ENCODE data around the gene SLC35G2.
"Not testable (repeated sequence)": the region's sequence is repeated elsewhere in the genome, so short reads cannot be mapped to it uniquely, and the experiment has no call there.

The SLC35G2 gene

DNA sequence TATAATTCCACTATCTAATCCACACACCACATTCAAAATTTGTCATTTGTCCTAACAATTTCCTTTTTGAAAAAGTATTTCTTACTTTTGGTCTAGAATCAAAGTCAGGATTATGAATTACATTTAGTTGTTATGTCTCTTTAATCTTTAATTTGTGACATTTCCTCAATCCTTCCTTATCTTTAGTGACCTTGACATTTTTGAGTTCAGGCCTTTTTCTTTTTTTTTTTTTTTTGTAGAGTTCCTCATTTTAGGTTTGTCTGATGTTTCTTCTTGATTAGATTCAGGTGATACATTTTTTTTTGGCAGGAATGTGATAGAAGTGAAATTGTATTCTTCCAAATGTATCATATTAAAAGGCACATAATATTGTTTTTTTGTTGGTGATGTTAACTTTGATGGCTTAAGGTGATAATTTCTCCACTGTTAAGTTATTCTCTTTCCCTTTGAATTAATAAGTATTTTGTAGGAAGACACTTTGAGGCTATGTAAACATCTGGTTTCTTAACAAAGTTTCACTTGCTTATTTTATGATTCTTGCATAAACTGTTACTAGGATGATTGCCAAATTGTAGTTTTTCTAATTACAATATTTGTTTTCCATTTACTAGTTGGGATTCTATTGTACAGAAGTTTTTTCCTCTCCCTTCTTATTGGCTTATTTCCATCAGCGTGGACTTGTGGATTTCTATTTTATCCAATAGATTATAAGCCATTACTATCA, 16.3 kb downstream of the SLC35G2 start:
- no peak for DNase-seq (ENCODE audit: low read depth in 2 of 2)

GRCh38 chr3:136835813-136836510, 17.0 kb downstream of the SLC35G2 start:
- no peak for DNase-seq (ENCODE audit: low read depth in 2 of 2)

DNA sequence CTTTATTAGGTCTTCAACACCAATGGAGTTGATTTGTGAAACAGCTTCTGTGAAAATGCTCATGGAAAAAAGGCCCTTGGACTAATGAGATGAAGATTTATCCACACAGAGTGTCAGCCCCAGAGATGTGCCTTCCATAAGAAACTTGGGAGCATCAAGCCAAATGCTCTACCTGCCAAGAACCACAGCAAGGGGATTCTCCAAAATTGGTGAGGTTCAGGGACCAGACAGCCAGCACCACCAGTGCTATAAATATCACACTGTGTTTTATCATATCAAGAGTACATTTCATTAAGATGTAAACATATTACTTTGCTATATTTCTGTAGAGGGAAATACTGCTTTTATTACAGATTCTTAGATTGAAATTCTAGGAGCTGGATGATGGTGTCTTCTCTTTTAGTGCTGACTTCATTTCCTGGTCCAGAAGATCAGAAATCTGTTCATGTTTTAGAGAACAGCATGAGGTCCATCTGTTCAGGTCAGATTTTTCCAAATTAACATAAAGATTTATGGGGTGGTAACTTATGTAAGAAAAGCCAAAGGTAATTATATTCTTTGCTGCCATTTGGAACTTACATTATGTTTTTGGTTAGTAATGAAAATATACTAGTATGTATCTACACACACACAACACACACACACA, 17.7 kb downstream of the SLC35G2 start:
- DNase-seq (ENCODE audit: low read depth in 2 of 2), result no peak

DNA sequence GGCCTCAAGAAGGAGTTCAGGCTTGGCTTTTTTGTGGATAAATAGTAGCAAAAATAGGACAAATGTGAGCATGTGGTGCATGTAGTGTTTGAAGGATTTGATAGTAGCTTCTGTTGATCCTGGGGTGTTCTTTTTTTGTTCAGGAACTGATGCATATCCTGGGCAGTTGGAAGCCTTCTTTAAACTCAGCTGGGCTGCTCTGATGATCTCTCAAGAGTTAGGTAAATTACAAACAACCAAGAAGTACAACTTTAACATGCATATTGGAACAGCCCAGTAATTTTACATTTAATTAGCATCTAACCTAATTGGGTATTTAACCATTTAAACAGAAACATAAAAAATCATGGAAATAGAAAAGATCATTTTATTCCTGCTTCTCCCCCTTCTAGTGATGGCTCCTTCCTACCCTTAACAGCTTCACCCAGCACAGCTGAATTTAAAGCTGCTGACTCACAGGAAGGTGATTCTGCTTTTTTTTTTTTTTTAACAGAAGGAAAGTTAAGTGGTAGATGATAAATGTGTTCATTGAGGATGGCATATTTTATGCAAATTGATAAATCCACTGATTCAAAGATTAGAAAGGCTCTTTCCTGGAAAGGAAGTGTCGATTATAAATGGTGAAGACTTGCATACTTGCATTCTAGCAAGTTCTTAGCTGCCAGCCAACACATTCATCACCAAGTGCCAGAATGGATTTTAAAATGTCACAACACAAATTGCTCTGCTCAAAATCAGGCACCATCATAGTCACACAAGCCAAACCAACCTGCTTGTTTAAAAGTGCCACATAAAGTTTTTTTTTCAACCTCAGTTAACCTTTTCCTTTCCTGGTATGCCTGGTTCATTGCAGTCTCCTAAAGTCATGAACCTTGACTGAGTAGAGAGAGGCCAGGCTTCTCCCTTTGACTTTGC, 20.0 kb downstream of the SLC35G2 start:
- DNase-seq (ENCODE audit: low read depth in 2 of 2), result no peak

GRCh38 chr3:136839556-136839931, 20.6 kb downstream of the SLC35G2 start:
- no peak for DNase-seq (ENCODE audit: low read depth in 2 of 2)

DNA sequence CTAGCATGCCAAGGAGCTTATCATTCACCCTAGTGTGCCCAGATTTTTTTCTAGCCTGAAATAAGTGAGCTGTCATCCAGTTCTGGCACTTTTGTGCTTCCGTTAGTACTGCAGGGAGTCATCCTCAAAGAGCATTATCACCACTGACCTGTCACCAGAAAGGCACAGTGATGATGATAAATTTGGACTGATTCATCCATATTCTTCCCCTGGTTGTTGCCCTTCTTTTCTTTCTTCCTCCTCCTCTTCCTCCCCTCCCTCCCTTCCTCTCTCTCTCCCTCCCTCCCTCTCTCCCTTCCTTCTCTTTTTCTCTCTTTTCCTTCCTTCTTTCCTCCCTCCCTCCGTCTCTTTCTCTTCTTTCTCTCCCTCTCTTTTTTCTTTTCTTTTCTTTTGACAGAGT, 21.3 kb downstream of the SLC35G2 start:
- no peak for DNase-seq (ENCODE audit: low read depth in 2 of 2)

GRCh38 chr3:136842294-136842693, 23.4 kb downstream of the SLC35G2 start:
- DNase-seq (ENCODE audit: low read depth in 2 of 2), result no peak

GRCh38 chr3:136844724-136845123, 25.8 kb downstream of the SLC35G2 start:
- DNase-seq (ENCODE audit: low read depth in 2 of 2), result no peak

GRCh38 chr3:136852180-136852579, 33.3 kb downstream of the SLC35G2 start:
- no peak for DNase-seq (ENCODE audit: low read depth in 2 of 2)

- no peak for DNase-seq (ENCODE audit: low read depth in 2 of 2)
Measured at GRCh38 chr3:136856665-136857064, 37.7 kb downstream of the SLC35G2 start.

GRCh38 chr3:136858381-136858780, 39.5 kb downstream of the SLC35G2 start:
- no peak for DNase-seq (ENCODE audit: low read depth in 2 of 2)

DNA sequence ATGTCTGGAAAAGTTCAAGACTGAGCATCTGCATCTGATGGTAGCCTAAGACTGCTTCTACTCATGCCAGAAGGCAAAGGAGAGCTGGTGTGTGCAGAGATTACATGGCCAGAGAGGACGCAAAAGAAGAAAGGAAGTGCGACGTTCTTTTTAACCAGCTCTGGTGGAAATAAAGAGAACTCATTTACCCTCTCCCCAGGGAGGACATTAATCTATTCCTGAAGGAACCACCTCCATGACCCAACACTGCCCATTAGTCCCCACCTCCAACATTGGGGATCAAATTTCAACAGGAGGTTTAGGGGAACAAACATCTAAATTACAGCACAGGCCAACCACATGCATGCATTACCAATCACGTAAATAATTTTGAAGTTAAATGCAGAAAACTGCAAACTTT, 41.6 kb downstream of the SLC35G2 start:
- DNase-seq (ENCODE audit: low read depth in 2 of 2), result no peak

GRCh38 chr3:136861890-136862616, 43.1 kb downstream of the SLC35G2 start, which contains the start of gene NCK1:
Gene NCK1, plus strand, starts transcription at chr3:136862208. Its CDS starts 65,794 bp downstream, at chr3:136928002.
- DNase-seq (ENCODE audit: low read depth in 2 of 2), result peak; percentile 95

DNA sequence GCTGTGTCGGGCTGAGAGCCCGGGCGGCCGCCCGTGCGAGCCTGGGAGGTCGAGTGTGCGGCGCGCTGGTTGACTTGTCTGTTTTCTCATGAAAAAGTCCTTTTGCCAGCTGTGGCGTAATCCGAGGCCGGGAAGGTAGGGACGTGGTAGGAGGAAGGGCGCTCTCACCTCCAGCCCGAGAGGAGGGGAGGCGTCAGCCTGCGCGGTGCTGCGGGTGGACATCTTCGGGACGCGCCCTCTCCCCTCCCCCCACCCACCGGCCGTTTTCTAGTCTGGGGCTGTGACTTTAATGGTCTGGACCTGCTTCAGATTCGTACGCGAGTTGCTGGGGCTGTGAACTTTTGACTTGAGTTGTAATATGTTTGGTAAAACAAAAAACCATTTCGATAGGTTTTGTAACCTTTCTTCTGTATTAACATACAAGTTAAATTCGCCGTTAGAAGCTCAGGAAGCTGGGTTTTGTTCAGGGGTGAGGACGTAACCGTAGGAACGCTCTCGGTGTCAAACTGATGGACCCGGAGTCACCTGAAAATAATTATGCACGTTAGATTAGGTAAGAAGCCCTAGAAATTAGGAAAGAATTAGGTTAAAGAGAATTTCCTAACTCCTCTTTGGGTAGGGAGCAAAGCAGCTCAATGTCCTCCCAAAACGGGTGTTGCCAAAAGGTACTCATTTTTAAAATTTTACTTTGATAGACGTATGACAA, 43.8 kb downstream of the SLC35G2 start:
- DNase-seq (ENCODE audit: low read depth in 2 of 2), result peak in 1 of 2 donors; percentile 19

DNA sequence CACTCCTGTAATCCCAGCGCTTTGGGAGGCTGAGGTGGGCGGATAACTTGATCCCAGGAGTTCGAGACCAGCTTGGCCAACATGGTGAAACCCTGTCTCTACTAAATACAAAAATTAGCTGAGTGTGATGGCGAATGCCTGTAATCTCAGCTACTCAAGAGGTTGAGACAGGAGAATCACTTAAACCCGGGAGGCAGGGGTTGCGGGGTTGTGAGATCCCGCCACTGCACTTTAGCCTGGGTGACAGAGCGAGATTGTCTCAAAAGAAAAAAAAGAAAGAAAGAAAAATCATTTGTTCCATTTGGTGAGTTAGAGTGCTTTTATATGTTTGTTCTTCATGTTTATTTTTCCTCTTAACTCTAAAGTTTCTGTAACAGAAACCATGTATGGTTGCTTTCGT, 50.4 kb downstream of the SLC35G2 start:
- no peak for DNase-seq (ENCODE audit: low read depth in 2 of 2)

- not testable (repeated sequence) for DNase-seq (ENCODE audit: low read depth in 2 of 2)
Measured at GRCh38 chr3:136872258-136872657, 53.3 kb downstream of the SLC35G2 start.

- not testable (repeated sequence) for DNase-seq (ENCODE audit: low read depth in 2 of 2)
Measured at GRCh38 chr3:136879510-136879909, 60.6 kb downstream of the SLC35G2 start.

DNA sequence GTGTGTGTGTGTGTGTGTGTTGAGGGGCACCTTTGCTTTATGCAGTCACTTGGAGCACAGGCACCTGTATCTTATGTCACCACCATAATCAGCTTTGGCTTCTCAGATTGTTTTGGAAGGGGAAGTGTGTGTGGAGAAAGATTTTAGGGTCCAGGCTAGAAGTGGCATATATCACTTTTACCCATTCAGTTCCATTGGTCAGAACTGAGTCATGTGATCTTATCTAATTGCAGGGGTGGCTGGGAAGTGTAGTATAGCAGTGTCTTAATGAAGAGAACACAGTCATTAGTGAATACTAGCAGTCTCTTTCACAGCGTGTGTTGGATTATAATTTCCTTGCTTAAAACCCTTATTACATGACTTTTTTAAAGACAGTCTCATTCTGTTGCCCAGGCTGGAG, 63.6 kb downstream of the SLC35G2 start:
- DNase-seq (ENCODE audit: low read depth in 2 of 2), result no peak

- DNase-seq (ENCODE audit: low read depth in 2 of 2), result no peak
Measured at GRCh38 chr3:136883967-136884720, 65.2 kb downstream of the SLC35G2 start.
